Measurements from ENCODE around the gene NOS1AP.
A peak's percentile ranks its signal among the peaks of the same experiment; 100 is the strongest.
"Not testable (repeated sequence)": the region's sequence is repeated elsewhere in the genome, so short reads cannot be mapped to it uniquely, and the experiment has no call there.

NOS1AP gene

GRCh38 chr1:162193815-162194214, 124.3 kb downstream of the NOS1AP start:
- Histone ChIP-seq H3K36me3 (ENCODE audit: insufficient read depth, insufficient read length, low read length) (no peaks in the 10 kb centered on the region), H3K27me3 (ENCODE audit: insufficient read depth, insufficient read length) (no peaks in the 10 kb centered on the region), H3K4me3 (ENCODE audit: insufficient read length, low read depth) (no peak overlapping the region), H3K9ac (ENCODE audit: insufficient read length, low read depth) (no peak overlapping the region), H3K9me3 (ENCODE audit: insufficient read depth, low read length) (no peaks in the 10 kb centered on the region), H3K4me1 (ENCODE audit: insufficient read depth, insufficient read length) (peaks cover 7% of the 10 kb centered on the region)
- no peak for DNase-seq (ENCODE audit: low read depth, low spot score)
- no peak for TF ChIP-seq SUZ12 (IDR thresholded peaks at IDR 0.05; ENCODE audit: extremely low read depth, insufficient read depth, insufficient read length)
- no peak for TF ChIP-seq YY1 (IDR thresholded peaks at IDR 0.05; ENCODE audit: insufficient read depth, insufficient read length)
- TF ChIP-seq ZNF274 (IDR thresholded peaks at IDR 0.05; ENCODE audit: low read depth, low read length): no peak

DNA sequence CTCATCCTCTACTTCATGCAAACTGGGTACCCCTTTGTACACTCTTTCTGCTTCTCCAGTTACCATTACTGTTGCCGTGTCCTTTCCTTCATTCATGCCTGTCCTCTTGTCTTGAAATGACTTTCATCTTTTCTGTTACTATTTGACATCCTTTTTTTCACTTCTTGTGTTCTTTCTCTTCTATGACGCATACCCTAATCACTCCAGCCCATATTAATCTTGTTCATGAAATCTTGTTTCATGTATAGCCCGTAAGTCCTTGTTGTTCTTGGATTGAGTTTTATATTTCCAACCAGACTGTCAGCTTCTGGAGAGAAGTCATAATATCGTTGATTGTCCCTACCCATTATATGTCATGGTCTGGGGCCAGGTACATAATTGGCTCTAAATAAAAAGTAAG, 126.1 kb downstream of the NOS1AP start:
- no peak overlapping the region for H3K9ac ChIP-seq (ENCODE audit: insufficient read length, low read depth)
- H3K27me3 ChIP-seq (ENCODE audit: insufficient read depth, insufficient read length): no peaks in the 10 kb centered on the region
- H3K36me3 ChIP-seq (ENCODE audit: insufficient read depth, insufficient read length, low read length): no peaks in the 10 kb centered on the region
- H3K4me1 ChIP-seq (ENCODE audit: insufficient read depth, insufficient read length): peaks cover 10% of the 10 kb centered on the region
- TF ChIP-seq SUZ12 (IDR thresholded peaks at IDR 0.05; ENCODE audit: extremely low read depth, insufficient read depth, insufficient read length) (no peak), ZNF274 (IDR thresholded peaks at IDR 0.05; ENCODE audit: low read depth, low read length) (no peak), YY1 (IDR thresholded peaks at IDR 0.05; ENCODE audit: insufficient read depth, insufficient read length) (no peak)
- no peak overlapping the region for H3K4me3 ChIP-seq (ENCODE audit: insufficient read length, low read depth)
- no peaks in the 10 kb centered on the region for H3K9me3 ChIP-seq (ENCODE audit: insufficient read depth, low read length)
- no peak for DNase-seq (ENCODE audit: low read depth, low spot score)

DNA sequence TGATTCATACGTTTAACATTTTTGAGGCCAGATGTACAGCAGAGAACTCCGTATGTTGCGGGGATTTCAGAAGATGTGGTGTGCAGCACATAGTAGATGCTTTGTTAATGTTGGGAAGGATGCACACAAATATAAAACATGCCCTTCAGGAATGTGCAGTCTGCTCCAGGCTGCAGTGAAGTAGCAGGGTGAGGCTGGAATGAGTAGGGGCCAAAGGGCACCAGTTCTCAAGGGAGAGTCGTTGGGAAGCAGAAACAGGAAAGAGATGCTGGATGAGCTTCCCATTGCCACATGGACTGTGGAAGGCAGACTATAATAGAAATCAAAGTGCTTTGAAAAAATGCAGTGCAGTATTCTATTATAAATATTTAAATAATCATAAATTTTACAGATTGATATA, 126.9 kb downstream of the NOS1AP start:
- 0 out of 2 replicates have a peak, but pooled peaks cover 3% of the 10 kb centered on the region for H3K9me3 ChIP-seq (ENCODE audit: insufficient read depth, low read length)
- H3K9ac ChIP-seq (ENCODE audit: insufficient read length, low read depth): no peak overlapping the region
- no peak overlapping the region for H3K4me3 ChIP-seq (ENCODE audit: insufficient read length, low read depth)
- H3K36me3 ChIP-seq (ENCODE audit: insufficient read depth, insufficient read length, low read length): no peaks in the 10 kb centered on the region
- H3K27me3 ChIP-seq (ENCODE audit: insufficient read depth, insufficient read length): no peaks in the 10 kb centered on the region
- no peak for TF ChIP-seq SUZ12 (IDR thresholded peaks at IDR 0.05; ENCODE audit: extremely low read depth, insufficient read depth, insufficient read length)
- no peak for TF ChIP-seq YY1 (IDR thresholded peaks at IDR 0.05; ENCODE audit: insufficient read depth, insufficient read length)
- TF ChIP-seq ZNF274 (IDR thresholded peaks at IDR 0.05; ENCODE audit: low read depth, low read length): no peak
- H3K4me1 ChIP-seq (ENCODE audit: insufficient read depth, insufficient read length): peaks cover 10% of the 10 kb centered on the region
- no peak for DNase-seq (ENCODE audit: low read depth, low spot score)

GRCh38 chr1:162197041-162197531, 127.6 kb downstream of the NOS1AP start:
- H3K4me1 ChIP-seq (ENCODE audit: insufficient read depth, insufficient read length): peaks cover 10% of the 10 kb centered on the region
- TF ChIP-seq SUZ12 (IDR thresholded peaks at IDR 0.05; ENCODE audit: extremely low read depth, insufficient read depth, insufficient read length) (no peak), YY1 (IDR thresholded peaks at IDR 0.05; ENCODE audit: insufficient read depth, insufficient read length) (no peak), ZNF274 (IDR thresholded peaks at IDR 0.05; ENCODE audit: low read depth, low read length) (no peak)

DNA sequence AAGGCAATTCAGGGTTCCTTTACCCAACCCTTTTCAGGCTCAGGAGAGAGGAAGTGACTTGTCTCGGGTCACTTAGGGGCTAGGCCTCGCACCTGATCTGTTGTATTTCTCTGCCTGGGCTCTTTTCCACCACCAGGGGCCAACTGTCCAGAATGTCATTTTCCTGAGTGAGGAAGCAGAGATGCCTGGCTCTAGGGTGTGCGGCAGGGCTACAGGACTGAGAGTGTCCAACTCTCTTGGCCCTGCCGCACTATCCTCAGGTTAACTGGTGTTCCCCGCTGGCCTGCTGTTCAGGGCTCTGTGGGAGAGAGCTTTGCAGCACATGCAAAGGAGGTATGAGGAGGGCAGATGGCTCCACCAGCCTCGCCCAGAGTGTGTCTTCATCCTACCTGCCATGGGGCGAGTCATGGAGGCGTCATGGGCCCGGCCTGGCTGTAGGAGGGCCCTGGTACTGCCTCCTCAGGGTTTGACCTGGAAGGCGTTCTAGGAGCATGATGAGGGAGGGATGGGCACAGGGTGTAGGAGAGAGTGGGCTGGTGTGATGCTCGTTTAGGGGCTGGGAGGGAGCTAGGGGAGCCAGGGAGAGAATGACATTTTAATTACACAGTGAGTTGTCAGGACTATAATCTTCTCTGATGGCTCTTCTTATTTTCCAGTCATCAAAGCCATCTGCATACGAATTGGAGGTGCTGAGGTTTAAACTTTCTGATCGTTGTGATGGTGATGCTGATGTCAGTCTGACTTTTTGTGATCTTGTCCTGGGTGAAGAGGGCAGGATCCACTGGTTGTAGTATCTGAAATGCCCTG, 128.3 kb downstream of the NOS1AP start:
- H3K4me1 ChIP-seq (ENCODE audit: insufficient read depth, insufficient read length): peaks cover 9% of the 10 kb centered on the region
- H3K36me3 ChIP-seq (ENCODE audit: insufficient read depth, insufficient read length, low read length): no peaks in the 10 kb centered on the region
- 0 out of 2 replicates have a peak, but pooled peaks cover 3% of the 10 kb centered on the region for H3K9me3 ChIP-seq (ENCODE audit: insufficient read depth, low read length)
- peak; percentile 87 for DNase-seq (ENCODE audit: low read depth, low spot score)
- no peak for TF ChIP-seq SUZ12 (IDR thresholded peaks at IDR 0.05; ENCODE audit: extremely low read depth, insufficient read depth, insufficient read length)
- TF ChIP-seq YY1 (IDR thresholded peaks at IDR 0.05; ENCODE audit: insufficient read depth, insufficient read length): no peak
- TF ChIP-seq ZNF274 (IDR thresholded peaks at IDR 0.05; ENCODE audit: low read depth, low read length): no peak
- H3K4me3 ChIP-seq (ENCODE audit: insufficient read length, low read depth): no peak overlapping the region
- H3K9ac ChIP-seq (ENCODE audit: insufficient read length, low read depth): peak overlapping the region; percentile 12
- no peaks in the 10 kb centered on the region for H3K27me3 ChIP-seq (ENCODE audit: insufficient read depth, insufficient read length)

More at GRCh38 chr1:162197041-162197531, 127.6 kb downstream of the NOS1AP start:
- no peak for DNase-seq (ENCODE audit: low read depth, low spot score)
- Histone ChIP-seq H3K4me3 (ENCODE audit: insufficient read length, low read depth) (no peak overlapping the region), H3K36me3 (ENCODE audit: insufficient read depth, insufficient read length, low read length) (no peaks in the 10 kb centered on the region), H3K9me3 (ENCODE audit: insufficient read depth, low read length) (0 out of 2 replicates have a peak, but pooled peaks cover 3% of the 10 kb centered on the region), H3K27me3 (ENCODE audit: insufficient read depth, insufficient read length) (no peaks in the 10 kb centered on the region), H3K9ac (ENCODE audit: insufficient read length, low read depth) (no peak overlapping the region)

DNA sequence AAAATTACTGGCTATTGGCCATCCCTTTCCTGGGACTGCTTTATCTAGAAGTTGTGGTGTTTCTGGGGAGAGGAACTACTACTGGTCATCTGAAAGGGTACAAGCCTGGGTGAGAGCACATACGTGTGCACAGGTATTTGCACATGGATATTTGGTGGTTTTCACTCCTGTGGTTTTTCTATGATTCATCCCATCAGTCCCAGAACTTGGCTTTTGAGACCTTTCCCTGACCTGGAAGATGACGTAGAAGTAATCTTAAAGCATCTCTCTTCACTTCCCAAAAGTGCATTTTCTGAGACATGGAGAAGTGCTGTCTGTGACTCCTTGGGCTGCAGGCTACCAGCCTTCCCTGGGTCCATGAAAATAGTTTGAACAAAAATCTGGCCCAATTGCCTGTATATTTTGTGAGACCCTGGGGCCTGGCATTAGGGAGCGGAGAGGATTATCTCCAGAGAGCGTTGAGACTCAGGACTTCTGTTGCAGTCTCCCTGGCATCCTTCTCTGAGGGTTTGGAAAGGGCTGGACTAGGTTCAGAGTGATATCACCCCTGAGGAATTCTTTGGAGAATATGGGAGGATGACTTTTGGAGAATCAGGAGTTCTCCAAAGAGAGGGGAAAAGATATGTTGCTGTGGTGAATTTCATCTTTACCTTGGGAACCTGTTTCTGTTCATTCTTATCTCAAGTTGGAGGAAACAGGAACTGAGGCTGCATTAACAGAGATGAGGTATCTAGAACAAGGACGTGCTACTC, 130.8 kb downstream of the NOS1AP start:
- Histone ChIP-seq H3K36me3 (ENCODE audit: insufficient read depth, insufficient read length, low read length) (no peaks in the 10 kb centered on the region), H3K27me3 (ENCODE audit: insufficient read depth, insufficient read length) (no peaks in the 10 kb centered on the region), H3K9ac (ENCODE audit: insufficient read length, low read depth) (no peak overlapping the region), H3K4me3 (ENCODE audit: insufficient read length, low read depth) (no peak overlapping the region), H3K4me1 (ENCODE audit: insufficient read depth, insufficient read length) (peaks cover 9% of the 10 kb centered on the region), H3K9me3 (ENCODE audit: insufficient read depth, low read length) (0 out of 2 replicates have a peak, but pooled peaks cover 3% of the 10 kb centered on the region)
- no peak for DNase-seq (ENCODE audit: low read depth, low spot score)
- no peak for TF ChIP-seq SUZ12 (IDR thresholded peaks at IDR 0.05; ENCODE audit: extremely low read depth, insufficient read depth, insufficient read length)
- no peak for TF ChIP-seq ZNF274 (IDR thresholded peaks at IDR 0.05; ENCODE audit: low read depth, low read length)
- TF ChIP-seq YY1 (IDR thresholded peaks at IDR 0.05; ENCODE audit: insufficient read depth, insufficient read length): no peak

GRCh38 chr1:162201062-162201461, 131.6 kb downstream of the NOS1AP start:
- not testable (repeated sequence) for DNase-seq (ENCODE audit: low read depth, low spot score); H3K4me3 ChIP-seq (ENCODE audit: insufficient read length, low read depth); H3K9me3 ChIP-seq (ENCODE audit: insufficient read depth, low read length); H3K36me3 ChIP-seq (ENCODE audit: insufficient read depth, insufficient read length, low read length); H3K9ac ChIP-seq (ENCODE audit: insufficient read length, low read depth); H3K4me1 ChIP-seq (ENCODE audit: insufficient read depth, insufficient read length); H3K27me3 ChIP-seq (ENCODE audit: insufficient read depth, insufficient read length)
